ENCODE measurements around the gene GABRD.

Gene GABRD

DNA sequence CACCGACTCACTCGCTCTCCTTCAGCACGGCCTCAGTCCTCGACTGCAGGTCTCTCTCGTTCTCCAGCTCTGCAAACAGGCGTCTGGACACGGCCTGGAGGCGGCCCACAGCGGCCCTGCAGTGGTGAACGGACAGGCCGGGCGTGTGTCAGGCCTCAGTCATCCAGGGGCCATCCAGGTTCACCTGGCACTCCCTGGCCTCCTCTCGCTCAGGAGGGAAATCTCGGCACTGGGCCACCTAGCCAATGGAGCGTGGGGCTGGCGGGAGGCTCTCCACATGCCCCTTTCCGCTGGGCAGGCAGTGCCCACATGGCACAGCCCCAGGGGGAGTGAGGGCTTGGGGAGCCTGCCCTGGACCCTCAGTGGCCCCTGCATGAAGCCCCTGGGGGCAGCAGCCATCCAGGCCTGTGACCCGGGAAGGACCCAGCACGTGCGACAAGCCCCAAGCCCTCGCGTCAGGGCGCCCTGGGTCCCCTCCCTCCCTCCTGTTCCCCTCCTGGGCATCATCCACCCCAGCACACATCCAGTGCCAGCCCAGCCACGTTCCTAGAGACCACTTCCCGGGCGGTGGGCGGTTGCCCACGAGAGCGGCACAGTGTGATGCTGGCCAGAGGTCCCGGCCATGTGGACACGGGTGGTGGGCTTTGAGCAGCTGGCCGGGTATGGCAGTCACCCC is 33.6 kb upstream of the GABRD start:
- no peak overlapping the region for H3K4me3 ChIP-seq (ENCODE audit: control insufficient read depth, low read depth, low read length)
- DNase-seq (ENCODE audit: low read depth), result no peak
- TF ChIP-seq, protein P1, sequence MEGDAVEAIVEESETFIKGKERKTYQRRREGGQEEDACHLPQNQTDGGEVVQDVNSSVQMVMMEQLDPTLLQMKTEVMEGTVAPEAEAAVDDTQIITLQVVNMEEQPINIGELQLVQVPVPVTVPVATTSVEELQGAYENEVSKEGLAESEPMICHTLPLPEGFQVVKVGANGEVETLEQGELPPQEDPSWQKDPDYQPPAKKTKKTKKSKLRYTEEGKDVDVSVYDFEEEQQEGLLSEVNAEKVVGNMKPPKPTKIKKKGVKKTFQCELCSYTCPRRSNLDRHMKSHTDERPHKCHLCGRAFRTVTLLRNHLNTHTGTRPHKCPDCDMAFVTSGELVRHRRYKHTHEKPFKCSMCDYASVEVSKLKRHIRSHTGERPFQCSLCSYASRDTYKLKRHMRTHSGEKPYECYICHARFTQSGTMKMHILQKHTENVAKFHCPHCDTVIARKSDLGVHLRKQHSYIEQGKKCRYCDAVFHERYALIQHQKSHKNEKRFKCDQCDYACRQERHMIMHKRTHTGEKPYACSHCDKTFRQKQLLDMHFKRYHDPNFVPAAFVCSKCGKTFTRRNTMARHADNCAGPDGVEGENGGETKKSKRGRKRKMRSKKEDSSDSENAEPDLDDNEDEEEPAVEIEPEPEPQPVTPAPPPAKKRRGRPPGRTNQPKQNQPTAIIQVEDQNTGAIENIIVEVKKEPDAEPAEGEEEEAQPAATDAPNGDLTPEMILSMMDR (IDR thresholded peaks at IDR 0.05; ENCODE audit: control insufficient read depth, insufficient read depth, low read depth, low read length, missing control alignments), result no peak

DNA sequence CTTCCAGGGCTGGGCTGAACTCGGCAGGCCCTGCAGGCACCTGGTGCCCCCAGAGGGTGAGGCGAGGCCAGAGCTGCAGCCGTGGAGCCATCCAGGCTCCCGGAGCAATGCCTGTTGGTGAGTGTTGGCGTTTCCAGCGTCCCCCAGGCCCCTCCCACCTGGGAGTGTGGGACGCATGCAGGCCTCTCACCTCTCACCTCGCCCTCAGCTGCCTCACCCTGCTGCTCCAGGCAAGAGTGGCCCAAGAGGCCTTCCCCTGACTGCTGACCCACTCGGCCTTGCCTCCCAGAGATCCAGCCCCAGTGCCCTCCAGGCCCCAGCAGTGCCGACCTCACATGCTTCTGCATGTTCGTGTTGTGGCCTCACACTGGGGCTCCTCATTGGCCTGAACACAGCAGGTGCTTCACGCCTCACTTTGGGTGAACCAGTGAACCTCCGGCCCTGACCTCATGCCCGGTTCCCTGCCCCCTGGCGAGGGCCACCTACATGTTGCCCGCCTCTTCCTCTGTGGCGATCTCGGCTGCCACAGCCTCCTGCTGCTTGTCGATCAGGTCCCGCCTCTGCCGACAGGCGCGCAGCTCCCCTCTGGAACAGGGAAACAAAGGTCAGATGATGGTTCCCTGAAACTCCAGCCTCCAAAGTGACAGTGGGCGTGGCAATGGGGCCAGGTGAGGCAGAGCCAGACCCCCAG is 32.5 kb upstream of the GABRD start:
- TF ChIP-seq, protein P1 (IDR thresholded peaks at IDR 0.05; ENCODE audit: control insufficient read depth, insufficient read depth, low read depth, low read length, missing control alignments), result no peak
- no peak for DNase-seq (ENCODE audit: low read depth)
- H3K4me3 ChIP-seq (ENCODE audit: control insufficient read depth, low read depth, low read length), result no peak overlapping the region

DNA sequence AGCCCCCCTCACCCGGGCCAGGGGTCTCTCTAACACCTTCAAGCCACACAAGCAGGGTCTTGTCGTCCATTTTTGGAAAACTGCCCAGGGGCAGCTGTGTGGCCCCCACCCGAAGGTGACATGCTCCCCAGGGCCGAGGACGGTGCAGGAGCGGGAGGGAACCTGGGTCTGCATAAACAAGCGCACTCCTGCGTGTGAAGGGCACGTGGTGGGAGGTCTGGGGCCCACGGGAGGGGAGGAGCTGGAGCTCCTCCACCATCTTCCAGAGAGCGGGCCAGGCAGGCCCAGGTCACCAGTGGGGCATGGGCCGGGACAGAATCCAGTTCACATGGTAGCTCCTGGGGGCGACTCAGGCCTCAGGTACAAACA is 32.0 kb upstream of the GABRD start:
- DNase-seq (ENCODE audit: low read depth), result no peak
- TF ChIP-seq, protein P1 (IDR thresholded peaks at IDR 0.05; ENCODE audit: control insufficient read depth, insufficient read depth, low read depth, low read length, missing control alignments), result no peak
- no peak overlapping the region for H3K4me3 ChIP-seq (ENCODE audit: control insufficient read depth, low read depth, low read length)

DNA sequence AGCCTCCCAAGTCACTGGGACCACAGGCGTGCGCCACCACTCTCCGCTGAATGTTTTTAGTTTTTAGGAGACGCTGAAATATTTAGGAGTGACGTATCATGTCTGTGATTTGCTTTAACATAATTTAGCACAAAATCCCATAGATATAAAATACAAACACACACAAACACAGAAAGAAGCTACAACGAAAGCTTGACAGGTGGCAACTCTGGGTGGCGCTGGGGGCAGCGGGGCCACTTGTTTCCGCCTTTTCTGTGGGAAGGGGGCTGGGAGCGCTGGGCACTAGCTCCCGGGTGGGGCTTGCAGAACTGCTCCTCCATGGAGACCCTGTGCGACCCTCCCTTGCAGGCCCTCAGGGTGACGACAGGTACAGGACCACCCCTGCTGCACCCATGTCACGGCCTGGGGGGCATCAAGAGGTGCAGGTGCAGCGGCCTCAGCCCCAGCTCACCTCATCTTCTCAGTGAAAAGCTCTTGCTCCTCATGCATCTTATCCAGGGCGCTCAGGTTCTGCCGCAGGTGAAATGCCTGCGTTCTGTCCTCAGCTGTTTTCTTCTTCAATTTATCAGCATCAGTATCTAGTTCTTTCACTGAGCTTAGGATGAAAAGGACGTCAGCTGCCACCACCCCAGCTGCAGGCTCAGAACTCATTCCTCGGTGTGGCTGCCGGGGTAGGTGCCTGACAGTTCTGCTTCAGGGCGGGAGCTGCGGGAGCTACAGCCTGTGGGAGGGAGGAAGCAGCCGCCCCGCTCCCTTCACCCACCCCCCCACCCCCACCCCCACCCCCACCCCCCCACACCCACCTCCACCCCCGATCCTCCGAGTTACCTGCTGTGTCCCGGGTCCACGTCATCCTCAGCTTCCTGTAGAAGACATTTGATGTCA is 30.8 kb upstream of the GABRD start:
- H3K4me3 ChIP-seq (ENCODE audit: control insufficient read depth, low read depth, low read length), result no peak overlapping the region
- TF ChIP-seq, protein P1 (IDR thresholded peaks at IDR 0.05; ENCODE audit: control insufficient read depth, insufficient read depth, low read depth, low read length, missing control alignments), result no peak
- DNase-seq (ENCODE audit: low read depth), result no peak

DNA sequence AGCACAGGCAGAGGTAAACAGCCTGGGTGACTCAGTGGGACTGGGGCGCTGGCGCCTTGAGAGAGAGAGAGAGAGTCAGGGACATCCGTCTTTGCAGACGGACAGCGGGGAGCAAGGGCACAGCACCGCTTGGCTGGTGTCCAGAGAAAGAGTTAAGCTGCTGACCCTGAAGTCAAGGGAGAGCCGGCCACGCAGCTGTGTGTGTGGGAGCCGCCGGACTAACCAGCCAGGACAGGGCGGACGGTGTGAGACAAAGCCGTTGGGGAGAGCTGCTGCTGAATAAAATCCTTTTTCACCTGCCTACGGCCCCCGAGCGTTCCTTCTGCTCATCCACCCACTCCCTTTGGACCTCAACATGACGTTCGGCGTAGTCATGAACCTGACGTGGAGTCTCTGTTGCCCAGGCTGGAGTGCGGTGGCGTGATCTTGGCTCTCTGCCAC is 30.0 kb upstream of the GABRD start:
- no peak for DNase-seq (ENCODE audit: low read depth)
- TF ChIP-seq, protein P1 (IDR thresholded peaks at IDR 0.05; ENCODE audit: control insufficient read depth, insufficient read depth, low read depth, low read length, missing control alignments), result no peak
- H3K4me3 ChIP-seq (ENCODE audit: control insufficient read depth, low read depth, low read length), result no peak overlapping the region

DNA sequence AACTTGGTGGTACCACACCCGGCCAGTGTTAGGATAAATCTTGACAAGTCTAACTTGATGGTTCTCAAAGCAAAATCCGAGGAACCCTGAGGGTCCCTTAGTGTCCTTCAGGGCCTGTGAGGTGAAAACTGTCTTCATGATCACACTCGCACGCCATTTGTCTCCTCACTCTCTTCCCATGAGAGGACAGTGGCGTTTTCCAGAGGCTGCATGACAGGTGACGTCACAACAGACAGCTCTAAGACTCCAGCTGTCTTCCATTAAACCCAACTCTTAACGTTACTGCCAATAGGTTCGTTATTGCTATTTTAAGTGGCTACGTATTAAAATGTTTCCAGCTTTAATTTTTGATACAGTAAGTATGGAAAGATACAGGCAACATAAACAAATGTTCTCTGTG is 29.4 kb upstream of the GABRD start:
- no peak overlapping the region for H3K4me3 ChIP-seq (ENCODE audit: control insufficient read depth, low read depth, low read length)
- TF ChIP-seq, protein P1 (IDR thresholded peaks at IDR 0.05; ENCODE audit: control insufficient read depth, insufficient read depth, low read depth, low read length, missing control alignments), result no peak
- DNase-seq (ENCODE audit: low read depth), result no peak

Data from AG09309 (cell line).